Endodermal cell (in vitro differentiated cells): ENCODE measurements around the gene TBC1D16. TPM values are rescaled to one million over a fixed set of nuclear protein-coding genes. Genes with fewer than 3 reads are reported as not detected.

ENCODE experiments used
- DNase-seq: peaks from one replicate; pipeline ENCODE4 v3.0.0-alpha.2; 2017
- H3K27ac ChIP-seq: 2 replicates; pipeline ENCODE4 v1.5.1; 2013; ENCODE audit warnings: mild to moderate bottlenecking, low read depth, low read length, moderate library complexity
- H3K27me3 ChIP-seq: 2 replicates; pipeline ENCODE4 v1.6.1; 2013; ENCODE audit warnings: mild to moderate bottlenecking, low read length, moderate library complexity; ENCODE audit not compliant: insufficient read depth, control insufficient read depth, poor library complexity, severe bottlenecking
- H3K36me3 ChIP-seq: 2 replicates; pipeline ENCODE4 v1.7.0; 2013; ENCODE audit warnings: mild to moderate bottlenecking, low read length, moderate library complexity; ENCODE audit not compliant: control insufficient read depth, insufficient read depth
- H3K4me1 ChIP-seq: one replicate; pipeline ENCODE4 v1.7.0; 2013; ENCODE audit warnings: low read length; ENCODE audit not compliant: control insufficient read depth, insufficient read depth
- H3K4me3 ChIP-seq: 2 replicates; pipeline ENCODE4 v1.5.1; 2013; ENCODE audit warnings: mild to moderate bottlenecking, low read length, moderate library complexity
- H3K9ac ChIP-seq: 2 replicates; pipeline ENCODE4 v1.6.1; 2013; ENCODE audit warnings: mild to moderate bottlenecking, low read length, moderate library complexity; ENCODE audit not compliant: poor library complexity, severe bottlenecking; ENCODE audit errors: extremely low read depth
- H3K9me3 ChIP-seq: 2 replicates; pipeline ENCODE4 v1.6.1; 2013; ENCODE audit warnings: mild to moderate bottlenecking, low read length, moderate library complexity; ENCODE audit not compliant: control insufficient read depth
- H3K27ac Mint-ChIP-seq: 2 replicates; pipeline ENCODE4 v1.8.0; 2020; ENCODE audit warnings: mixed read lengths
- H3K27me3 Mint-ChIP-seq: 2 replicates; pipeline ENCODE4 v1.8.0; 2021; ENCODE audit warnings: mild to moderate bottlenecking, mixed read lengths; ENCODE audit not compliant: insufficient read depth
- H3K36me3 Mint-ChIP-seq: 2 replicates; pipeline ENCODE4 v1.8.0; 2020; ENCODE audit warnings: low read depth, mixed read lengths
- H3K4me1 Mint-ChIP-seq: 2 replicates; pipeline ENCODE4 v1.8.0; 2020; ENCODE audit warnings: mixed read lengths
- H3K4me3 Mint-ChIP-seq: 2 replicates; pipeline ENCODE4 v1.8.0; 2020; ENCODE audit warnings: mild to moderate bottlenecking, moderate library complexity, mixed read lengths
- H3K9me3 Mint-ChIP-seq: 2 replicates; pipeline ENCODE4 v1.8.0; 2020; ENCODE audit warnings: mild to moderate bottlenecking, mixed read lengths
- CTCF ChIP-seq: fragments of 200-600 bp; sonication (generic); conservative IDR thresholded peaks from 2 replicates; pipeline ENCODE4 v1.5.0; 2021; ENCODE audit warnings: antibody characterized with exemption, mild to moderate bottlenecking
- WGBS, 2 experiments: methylation state at CpG; one replicate each; pipeline versions ENCODE4 v1.1.5 to v1.1.7; 2013; ENCODE audit warnings: missing lambda C conversion rate in 2 of 2, mixed read lengths in 1 of 2; ENCODE audit not compliant: insufficient coverage in 1 of 2, insufficient read length in 1 of 2; 5-methylcytosine and 5-hydroxymethylcytosine counted together
- total RNA-seq, 2 donors: library from RNA; stranded (reverse); fragmentation: NEBNext Ultra II Directional in 1 of 2; extraction: Animal tissue kit (Norgen Biotek cat#: 25700) in 1 of 2; gene quantifications; 2 replicates in 1 of 2; 3 replicates in 1 of 2; pipeline ENCODE4 v1.2.1, GENCODE V29; 2021

The TBC1D16 gene
- total RNA-seq, 2 donors from 2014 or later, result 88.2 to 116 TPM

GRCh38 chr17:79955167-79955549 lies 80.5 kb downstream of the TBC1D16 start:
- peaks cover 39% of the 10 kb centered on the region for H3K4me1 Mint-ChIP-seq
- H3K9ac ChIP-seq, result no peak overlapping the region
- DNase-seq, result no peak
- no peaks in the 10 kb centered on the region for H3K36me3 ChIP-seq
- no peaks in the 10 kb centered on the region for H3K27me3 ChIP-seq
- H3K27me3 Mint-ChIP-seq, result peaks cover 13% of the 10 kb centered on the region
- H3K36me3 Mint-ChIP-seq, result no peaks in the 10 kb centered on the region
- H3K9me3 ChIP-seq, result no peaks in the 10 kb centered on the region
- TF ChIP-seq CTCF, result no peak
- H3K27ac Mint-ChIP-seq, result no peak overlapping the region
- H3K9me3 Mint-ChIP-seq, result no peaks in the 10 kb centered on the region
- no peak overlapping the region for H3K4me3 ChIP-seq
- no peak overlapping the region for H3K27ac ChIP-seq
- 92% methylated on average over 10 of the region's 10 CpGs; no CpG with 5 or more reads in 1 of the 2 experiments for WGBS, 2 experiments
- H3K4me1 ChIP-seq, result peaks cover 8% of the 10 kb centered on the region
- H3K4me3 Mint-ChIP-seq, result no peak overlapping the region

DNA sequence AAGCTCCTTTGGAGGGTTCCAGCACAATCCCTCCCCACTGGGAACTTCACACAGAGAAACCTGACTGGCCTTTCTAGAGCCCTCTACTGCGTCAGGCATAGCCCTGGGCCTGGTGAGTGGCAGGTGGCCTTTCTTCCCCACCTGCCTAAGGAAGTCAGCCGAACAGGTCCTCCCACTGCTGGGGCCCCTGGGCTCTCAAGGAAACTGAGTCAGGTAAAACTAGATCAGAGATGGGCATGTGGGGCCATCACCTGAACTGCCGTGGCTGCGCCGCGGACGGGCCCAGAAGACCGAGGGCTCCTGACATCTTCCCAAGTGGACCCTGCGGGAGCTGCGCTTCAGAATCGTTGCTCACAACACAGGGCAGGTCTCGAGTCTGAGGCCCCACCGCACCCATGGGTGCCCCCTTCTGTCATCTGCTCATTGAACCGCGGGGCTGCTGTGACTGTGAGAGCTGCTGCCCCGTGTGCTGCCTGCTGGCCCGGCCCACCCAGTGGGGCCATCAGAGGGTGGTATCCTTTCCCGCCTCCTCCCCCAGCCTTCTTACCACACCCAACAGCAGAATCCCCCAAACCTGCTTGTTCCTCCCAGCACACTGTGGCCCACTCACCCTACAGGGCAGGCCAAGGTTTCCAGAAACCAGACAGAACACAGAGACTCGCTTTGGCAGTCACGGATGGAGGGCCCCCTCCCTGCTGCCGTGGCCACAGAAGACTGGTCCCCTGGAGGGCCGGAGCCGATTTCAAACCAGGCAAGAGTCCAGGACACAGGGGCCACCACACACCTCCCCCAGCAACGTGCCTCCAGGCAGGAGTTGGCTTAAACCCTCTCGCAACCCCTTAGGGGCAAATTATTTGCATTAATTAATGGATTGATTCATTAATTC lies 81.1 kb downstream of the TBC1D16 start:
- WGBS, 2 experiments, result 92 to 96% methylated on average over 20 to 25 of the region's 25 CpGs
- no peak for TF ChIP-seq CTCF
- Mint-ChIP-seq H3K27me3 (peaks cover 14% of the 10 kb centered on the region), H3K27ac (peak overlapping the region; percentile 70), H3K4me1 (peaks cover 44% of the 10 kb centered on the region), H3K36me3 (peaks cover 5% of the 10 kb centered on the region), H3K4me3 (no peak overlapping the region), H3K9me3 (no peaks in the 10 kb centered on the region)
- Histone ChIP-seq H3K27me3 (no peaks in the 10 kb centered on the region), H3K27ac (no peak overlapping the region), H3K36me3 (no peaks in the 10 kb centered on the region), H3K9ac (no peak overlapping the region), H3K4me1 (peaks cover 8% of the 10 kb centered on the region), H3K4me3 (no peak overlapping the region), H3K9me3 (no peaks in the 10 kb centered on the region)
- peak; percentile 53 for DNase-seq

- no peak for TF ChIP-seq CTCF
- no peak overlapping the region for H3K4me3 Mint-ChIP-seq
- no peaks in the 10 kb centered on the region for H3K27me3 ChIP-seq
- no peak overlapping the region for H3K9ac ChIP-seq
- H3K36me3 ChIP-seq, result peaks cover 12% of the 10 kb centered on the region
- no peak overlapping the region for H3K27ac Mint-ChIP-seq
- no peak overlapping the region for H3K4me3 ChIP-seq
- DNase-seq, result peak; percentile 18
- H3K9me3 ChIP-seq, result no peaks in the 10 kb centered on the region
- no peaks in the 10 kb centered on the region for H3K9me3 Mint-ChIP-seq
- H3K36me3 Mint-ChIP-seq, result peaks cover 13% of the 10 kb centered on the region
- H3K27ac ChIP-seq, result no peak overlapping the region
- H3K4me1 ChIP-seq, result peaks cover 8% of the 10 kb centered on the region
- peaks cover 14% of the 10 kb centered on the region for H3K27me3 Mint-ChIP-seq
- peaks cover 46% of the 10 kb centered on the region for H3K4me1 Mint-ChIP-seq
Measured at GRCh38 chr17:79953335-79953734, 82.3 kb downstream of the TBC1D16 start.
